Mucosa of descending colon (tissue), 3 donors: ENCODE data around the gene EXT2. TPM values are rescaled to one million over a fixed set of nuclear protein-coding genes. Genes with fewer than 3 reads are reported as not detected.

Experiments
- ATAC-seq: fragments of 200-7000 bp; cut with Tn5 transposase; one replicate; pipeline ENCODE4 v1.9.1; 2020; ENCODE audit warnings: mild to moderate bottlenecking, moderate library complexity
- DNase-seq, 3 donors: peaks; one replicate each; pipeline ENCODE4 v3.0.0-alpha.2; 2020
- H3K36me3 ChIP-seq: fragments of 200-600 bp; one replicate; pipeline ENCODE4 v1.8.0; 2021; ENCODE audit warnings: low read depth, mild to moderate bottlenecking
- H3K4me1 ChIP-seq: fragments of 200-600 bp; one replicate; pipeline ENCODE4 v1.8.0; 2021; ENCODE audit warnings: low read depth, mild to moderate bottlenecking
- H3K4me3 ChIP-seq: fragments of 200-600 bp; one replicate; pipeline ENCODE4 v1.8.0; 2021; ENCODE audit warnings: mild to moderate bottlenecking
- H3K9me3 ChIP-seq: fragments of 200-600 bp; one replicate; pipeline ENCODE4 v1.8.0; 2021; ENCODE audit warnings: mild to moderate bottlenecking
- intact Hi-C, 2 donors: fragments of 100-400 bp; cut with DNase I in 1 of 2; cut with micrococcal nuclease in 1 of 2; formaldehyde crosslinking; loops; one replicate each; pipeline versions ENCODE4 v1.11.0 to v1.11.1; 2022; cut with DNase I, micrococcal nuclease
- total RNA-seq, 3 donors: library from RNA; stranded (reverse); fragmentation: NEBNext Ultra II Directional in 2 of 3; extraction: Animal tissue kit (Norgen Biotek cat#: 25700) in 2 of 3; gene quantifications; one replicate each; pipeline versions ENCODE4 v1.2.1 to v1.2.4, GENCODE V29; 2021 to 2023
- TF ChIP-seq, protein P1 (sequence below): fragments of 200-600 bp; IDR thresholded peaks from one replicate; pipeline ENCODE4 v1.8.0; 2022; ENCODE audit warnings: antibody characterized with exemption, mild to moderate bottlenecking
- donor health status: DM: no; HTN: no; CAD: no; lungs with moderate emphysema.
- donor health status: DM: no; HTN: no; CAD: no.
- donor health status: DM: no; HTN: yes; CAD: no.

Gene EXT2
- total RNA-seq, 3 donors from 2014 or later: 53.3 to 59.7 (median 57.2) TPM

DNA sequence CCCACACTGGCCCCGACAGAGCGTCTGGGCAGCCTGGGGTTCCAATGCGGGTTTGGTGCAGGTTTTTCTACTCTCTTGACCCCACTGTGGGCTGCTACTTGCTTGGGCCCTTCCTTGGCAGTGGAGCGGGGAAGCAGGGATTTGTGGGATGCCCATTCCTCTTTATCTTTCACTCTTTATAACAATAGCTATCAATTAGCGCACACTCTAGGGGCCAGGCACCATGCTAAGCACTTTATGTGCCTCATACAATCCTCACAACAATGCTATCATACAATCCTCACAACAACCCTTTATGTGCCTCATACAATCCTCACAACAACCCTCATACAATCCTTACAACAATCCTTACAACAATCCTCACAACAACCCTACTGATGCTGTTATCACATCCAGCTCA, 16.7 kb upstream of the EXT2 start:
- H3K9me3 ChIP-seq: no peaks in the 10 kb centered on the region

GRCh38 chr11:44079376-44079775, 16.1 kb upstream of the EXT2 start:
- intact Hi-C loops: no loop called here

More for the DNA sequence above, 16.7 kb upstream of the EXT2 start:
- Histone ChIP-seq H3K4me1 (no peaks in the 10 kb centered on the region), H3K4me3 (no peak overlapping the region), H3K36me3 (no peaks in the 10 kb centered on the region)
- intact Hi-C loops: no loop called here
- ATAC-seq: no peak
- TF ChIP-seq, protein P1, sequence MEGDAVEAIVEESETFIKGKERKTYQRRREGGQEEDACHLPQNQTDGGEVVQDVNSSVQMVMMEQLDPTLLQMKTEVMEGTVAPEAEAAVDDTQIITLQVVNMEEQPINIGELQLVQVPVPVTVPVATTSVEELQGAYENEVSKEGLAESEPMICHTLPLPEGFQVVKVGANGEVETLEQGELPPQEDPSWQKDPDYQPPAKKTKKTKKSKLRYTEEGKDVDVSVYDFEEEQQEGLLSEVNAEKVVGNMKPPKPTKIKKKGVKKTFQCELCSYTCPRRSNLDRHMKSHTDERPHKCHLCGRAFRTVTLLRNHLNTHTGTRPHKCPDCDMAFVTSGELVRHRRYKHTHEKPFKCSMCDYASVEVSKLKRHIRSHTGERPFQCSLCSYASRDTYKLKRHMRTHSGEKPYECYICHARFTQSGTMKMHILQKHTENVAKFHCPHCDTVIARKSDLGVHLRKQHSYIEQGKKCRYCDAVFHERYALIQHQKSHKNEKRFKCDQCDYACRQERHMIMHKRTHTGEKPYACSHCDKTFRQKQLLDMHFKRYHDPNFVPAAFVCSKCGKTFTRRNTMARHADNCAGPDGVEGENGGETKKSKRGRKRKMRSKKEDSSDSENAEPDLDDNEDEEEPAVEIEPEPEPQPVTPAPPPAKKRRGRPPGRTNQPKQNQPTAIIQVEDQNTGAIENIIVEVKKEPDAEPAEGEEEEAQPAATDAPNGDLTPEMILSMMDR: no peak
- no peak for DNase-seq

DNA sequence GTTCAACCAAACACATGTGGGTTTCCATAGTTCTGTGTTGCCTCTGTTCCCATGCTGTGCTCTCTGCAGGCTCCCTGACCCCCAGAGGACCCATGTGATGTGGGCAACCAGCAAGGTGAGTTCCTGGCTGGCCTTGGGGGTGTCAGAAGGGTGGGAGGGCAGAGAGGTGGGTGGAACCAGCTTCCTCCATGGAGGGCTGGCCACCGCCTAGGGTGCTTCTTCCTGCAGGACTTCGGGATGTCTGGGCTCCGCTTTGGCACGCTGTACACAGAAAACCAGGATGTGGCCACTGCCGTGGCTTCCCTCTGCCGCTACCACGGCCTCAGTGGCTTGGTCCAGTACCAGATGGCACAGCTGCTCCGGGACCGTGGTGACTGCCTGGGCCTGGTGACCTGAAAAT, 14.5 kb upstream of the EXT2 start:
- no peak for ATAC-seq
- no peaks in the 10 kb centered on the region for H3K36me3 ChIP-seq

More at GRCh38 chr11:44079376-44079775, 16.1 kb upstream of the EXT2 start:
- H3K4me1 ChIP-seq: no peaks in the 10 kb centered on the region
- no peak for ATAC-seq
- no peaks in the 10 kb centered on the region for H3K9me3 ChIP-seq
- no peak for DNase-seq
- H3K36me3 ChIP-seq: no peaks in the 10 kb centered on the region
- H3K4me3 ChIP-seq: no peak overlapping the region
- TF ChIP-seq, protein P1: no peak

DNA sequence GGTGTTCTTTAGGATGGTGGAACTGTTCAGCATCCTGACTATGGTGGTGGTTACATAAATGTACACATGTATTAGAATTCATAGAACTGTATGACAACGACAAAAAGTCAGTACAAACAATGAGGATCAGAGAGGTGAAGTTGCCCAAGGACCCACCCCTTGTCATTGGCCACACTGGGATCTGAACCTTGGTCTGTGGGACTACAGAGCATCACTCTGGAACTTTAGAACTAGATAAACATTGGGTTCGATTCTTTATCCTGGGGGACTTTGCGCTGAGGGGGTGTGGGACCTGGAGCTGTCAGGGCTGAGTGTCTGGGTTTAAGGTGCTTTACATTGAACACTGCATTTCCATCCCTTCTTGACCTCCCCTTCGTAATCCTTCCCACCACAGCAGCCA, 12.8 kb upstream of the EXT2 start:
- Histone ChIP-seq H3K4me3 (no peak overlapping the region), H3K9me3 (no peaks in the 10 kb centered on the region), H3K36me3 (no peaks in the 10 kb centered on the region), H3K4me1 (no peaks in the 10 kb centered on the region)
- ATAC-seq (no peak), DNase-seq (no peak)
- intact Hi-C loops: no loop called here
- TF ChIP-seq, protein P1: no peak

More for the DNA sequence above, 14.5 kb upstream of the EXT2 start:
- H3K4me3 ChIP-seq: no peak overlapping the region
- H3K9me3 ChIP-seq: no peaks in the 10 kb centered on the region
- TF ChIP-seq, protein P1: no peak
- DNase-seq: no peak
- no peaks in the 10 kb centered on the region for H3K4me1 ChIP-seq
- intact Hi-C loops: no loop called here

GRCh38 chr11:44083433-44083832, 12.0 kb upstream of the EXT2 start:
- Histone ChIP-seq H3K4me1 (no peaks in the 10 kb centered on the region), H3K4me3 (no peak overlapping the region), H3K9me3 (no peaks in the 10 kb centered on the region), H3K36me3 (no peaks in the 10 kb centered on the region)
- no peak for ATAC-seq
- intact Hi-C loops: no loop called here
- DNase-seq: no peak
- TF ChIP-seq, protein P1: no peak

- intact Hi-C loops: no loop called here
- ATAC-seq (no peak), DNase-seq (no peak)
- H3K4me1 ChIP-seq: no peaks in the 10 kb centered on the region
- no peaks in the 10 kb centered on the region for H3K9me3 ChIP-seq
- TF ChIP-seq, protein P1: no peak
- no peak overlapping the region for H3K4me3 ChIP-seq
- H3K36me3 ChIP-seq: no peaks in the 10 kb centered on the region
Observed at GRCh38 chr11:44083906-44084305, 11.6 kb upstream of the EXT2 start.
